ENCODE measurements around the gene LMBR1. TPM values are rescaled to one million over a fixed set of nuclear protein-coding genes. Genes with fewer than 3 reads are reported as not detected.

The LMBR1 gene
- total and polyA plus RNA-seq, 2 donors (not counting 3 experiments of a cell fraction or from before 2014, with no cell fraction given) = 14.0 to 72.9 TPM

DNA sequence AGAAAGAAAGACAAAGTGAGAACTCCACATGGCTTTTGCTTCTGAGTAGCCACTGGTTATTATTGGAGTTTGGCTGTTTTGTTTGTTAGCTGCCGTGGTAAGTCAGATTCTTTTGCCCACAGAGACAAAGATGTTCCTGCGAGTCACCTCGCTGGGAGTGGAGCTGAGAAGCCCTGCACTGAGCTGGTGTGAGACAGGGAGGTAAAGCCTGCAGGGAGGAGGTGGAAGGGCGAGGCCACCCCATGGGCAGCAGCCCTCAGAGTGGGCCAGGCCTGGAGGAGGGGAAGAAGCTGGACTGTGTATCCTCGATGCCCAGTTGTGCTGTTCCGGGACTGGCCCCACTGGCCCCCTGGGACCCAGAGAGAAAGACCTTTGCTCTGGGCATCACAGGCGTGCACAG lies 42.3 kb upstream of the LMBR1 start:
- no peak overlapping the region for H3K27ac ChIP-seq (ENCODE audit: insufficient read depth, low read depth, low read length)
- intact Hi-C loops (cut with micrococcal nuclease) = no loop called here
- TF ChIP-seq FOS (IDR thresholded peaks at IDR 0.05; ENCODE audit: borderline replicate concordance, insufficient read depth, low read length) = no peak
- no peak for TF ChIP-seq JUN (IDR thresholded peaks at IDR 0.05; ENCODE audit: borderline replicate concordance, insufficient read depth, insufficient read length, low read depth)
- TF ChIP-seq EZH2 (IDR thresholded peaks at IDR 0.05; ENCODE audit: borderline replicate concordance, low read depth, low read length, severe bottlenecking) = no peak
- no peak for TF ChIP-seq CTCF (IDR thresholded peaks at IDR 0.05; ENCODE audit: extremely low read depth in 1 of 2, insufficient read depth in 1 of 2, low read depth in 1 of 2, low read length in 2 of 2)
- no peak for TF ChIP-seq POLR2A (IDR thresholded peaks at IDR 0.05; ENCODE audit: low read depth, low read length)
- no peak for TF ChIP-seq MYC (IDR thresholded peaks at IDR 0.05; ENCODE audit: low read depth, low read length)
- TF ChIP-seq GATA2 (IDR thresholded peaks at IDR 0.05; ENCODE audit: insufficient read depth, insufficient read length, low read depth, low read length) = no peak
- TF ChIP-seq POLR2AphosphoS5 (IDR thresholded peaks at IDR 0.05; ENCODE audit: insufficient read depth, low read depth, low read length) = no peak
- TF ChIP-seq, protein P1, sequence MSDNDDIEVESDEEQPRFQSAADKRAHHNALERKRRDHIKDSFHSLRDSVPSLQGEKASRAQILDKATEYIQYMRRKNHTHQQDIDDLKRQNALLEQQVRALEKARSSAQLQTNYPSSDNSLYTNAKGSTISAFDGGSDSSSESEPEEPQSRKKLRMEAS (IDR thresholded peaks at IDR 0.05; ENCODE audit: insufficient read depth, insufficient read length) = no peak
- no peaks in the 10 kb centered on the region for H3K27me3 ChIP-seq (ENCODE audit: control insufficient read depth in 2 of 2, insufficient read depth in 2 of 2, low read length in 2 of 2)
- BruUV-seq (replicated peaks) = no TSS peak
- H3K4me2 ChIP-seq (ENCODE audit: insufficient read depth, low read length) = no peak overlapping the region
- POLR2A ChIA-PET = no interaction called here
- H2AFZ ChIP-seq (ENCODE audit: low read depth, low read length) = no peak overlapping the region
- H3K4me1 ChIP-seq (ENCODE audit: control insufficient read depth, extremely low read depth, insufficient read depth, low read length) = peaks cover 22% of the 10 kb centered on the region
- H3K9me1 ChIP-seq (replicated peaks; ENCODE audit: control insufficient read depth, extremely low read depth, insufficient read depth, low read length) = no peaks in the 10 kb centered on the region
- H3K79me2 ChIP-seq (ENCODE audit: control insufficient read depth, insufficient read depth, low read length) = no peaks in the 10 kb centered on the region
- no peak overlapping the region for H3K4me3 ChIP-seq (replicated peaks in 1 of 3; ENCODE audit: insufficient read depth in 1 of 3, low read depth in 1 of 3, low read length in 3 of 3)
- no peaks in the 10 kb centered on the region for H3K9me3 ChIP-seq (replicated peaks; ENCODE audit: control insufficient read depth, insufficient read depth, low read length)
- H3K36me3 ChIP-seq (ENCODE audit: control insufficient read depth in 2 of 2, extremely low read depth in 1 of 2, insufficient read depth in 2 of 2, low read length in 2 of 2) = no peaks in the 10 kb centered on the region
- CTCF ChIA-PET = no interaction called here
- no peak overlapping the region for H3K9ac ChIP-seq (replicated peaks; ENCODE audit: extremely low read depth, insufficient read depth, low read length)
- no peak for FAIRE-seq
- dilution Hi-C loops (cut with MboI; ENCODE audit: extremely low pct_ligation_motif_present, low sequenced_read_pairs) = no loop called here
- H4K20me1 ChIP-seq (replicated peaks; ENCODE audit: control insufficient read depth, extremely low read depth, insufficient read depth, low read length) = no peaks in the 10 kb centered on the region
- no peak for DNase-seq (ENCODE audit: low read depth, low spot score)

All from endothelial cell of umbilical vein (primary cell).